H1 (cell line): ENCODE data around the gene URM1. TPM values are rescaled to one million over a fixed set of nuclear protein-coding genes. Genes with fewer than 3 reads are reported as not detected.
A peak's percentile ranks its signal among the peaks of the same experiment; 100 is the strongest.

Experiments
- CTCF ChIA-PET: fragments of 300-600 bp; sonication (Branson Sonifier 250); formaldehyde crosslinking; loops from one replicate; lab custom pipeline; 2021; ENCODE audit not compliant: partially characterized antibody; lab: Charles Lee
- POLR2A ChIA-PET: fragments of 300-600 bp; sonication (Branson Sonifier 250); formaldehyde crosslinking; loops from one replicate; lab custom pipeline; 2021; ENCODE audit warnings: inconsistent platforms; ENCODE audit not compliant: partially characterized antibody; lab: Charles Lee
- DNase-seq, 2 experiments: peaks; one replicate each; pipeline versions ENCODE4 v3.0.0 to v3.0.0-alpha.2; 2010 to 2022; ENCODE audit warnings: low spot score in 2 of 2, low read depth in 1 of 2, mixed read lengths in 1 of 2
- FAIRE-seq: peaks from 2 replicates; lab custom pipeline; 2011; peaks lifted over from hg19 to GRCh38; lab: Jason Lieb, UNC
- H2AFZ ChIP-seq: 2 replicates; pipeline ENCODE4 v1.8.1; 2012; ENCODE audit warnings: low read length, inconsistent platforms
- H2AK5ac ChIP-seq: 2 replicates; pipeline ENCODE4 v1.6.1; 2013; ENCODE audit warnings: low read depth, low read length
- H2BK120ac ChIP-seq: replicated peaks from 2 replicates; pipeline ENCODE3; 2013; ENCODE audit warnings: low read depth, low read length, inconsistent platforms
- H2BK12ac ChIP-seq: 2 replicates; pipeline ENCODE4 v1.6.1; 2013; ENCODE audit warnings: low read depth, low read length
- H2BK15ac ChIP-seq: 2 replicates; pipeline ENCODE4 v1.6.1; 2013; ENCODE audit warnings: low read length
- H2BK20ac ChIP-seq: 2 replicates; pipeline ENCODE4 v1.6.1; 2013; ENCODE audit warnings: low read length
- H2BK5ac ChIP-seq: 2 replicates; pipeline ENCODE4 v1.6.1; 2013; ENCODE audit warnings: low read depth, low read length
- H3K14ac ChIP-seq: 2 replicates; pipeline ENCODE4 v1.6.1; 2013; ENCODE audit warnings: inconsistent platforms; ENCODE audit not compliant: insufficient read length
- H3K18ac ChIP-seq: 2 replicates; pipeline ENCODE4 v1.6.1; 2013; ENCODE audit warnings: low read length; ENCODE audit errors: extremely low read depth
- H3K23ac ChIP-seq: 2 replicates; pipeline ENCODE4 v1.6.1; 2013; ENCODE audit warnings: inconsistent platforms; ENCODE audit not compliant: insufficient read length
- H3K23me2 ChIP-seq: 2 replicates; pipeline ENCODE4 v1.6.1; 2013; ENCODE audit warnings: low read depth, low read length
- H3K27ac ChIP-seq: 2 replicates; pipeline ENCODE4 v1.6.1; 2011; ENCODE audit warnings: low read depth, low read length, inconsistent platforms
- H3K27me3 ChIP-seq, 4 experiments: replicated peaks in 1 of 4; 1 replicate in 1 of 4; 2 replicates in 3 of 4; pipeline versions ENCODE4 v1.6.1 to v1.8.1; 2011 to 2013; ENCODE audit warnings: low read length in 3 of 4, mild to moderate bottlenecking in 3 of 4, inconsistent platforms in 2 of 4, mixed read lengths in 2 of 4, moderate library complexity in 1 of 4; ENCODE audit not compliant: control insufficient read depth in 3 of 4, insufficient read depth in 3 of 4; ENCODE audit errors: extremely low read depth in 1 of 4
- H3K36me3 ChIP-seq, 4 experiments: 2 replicates each; pipeline versions ENCODE4 v1.6.1 to v1.8.1; 2011 to 2013; ENCODE audit warnings: mild to moderate bottlenecking in 4 of 4, low read length in 3 of 4, moderate library complexity in 2 of 4, control low read depth in 1 of 4, inconsistent platforms in 1 of 4; ENCODE audit not compliant: insufficient read depth in 4 of 4, control insufficient read depth in 2 of 4
- H3K4ac ChIP-seq: replicated peaks from 2 replicates; pipeline ENCODE3; 2013; ENCODE audit warnings: low read length, low read depth, mixed read lengths, inconsistent platforms; ENCODE audit not compliant: insufficient read length
- H3K4me1 ChIP-seq, 4 experiments: replicated peaks in 1 of 4; 1 replicate in 1 of 4; 2 replicates in 3 of 4; pipeline versions ENCODE4 v1.6.1 to v1.8.1; 2011 to 2013; ENCODE audit warnings: low read length in 3 of 4, inconsistent platforms in 2 of 4, mixed read lengths in 1 of 4; ENCODE audit not compliant: insufficient read depth in 4 of 4, control insufficient read depth in 3 of 4
- H3K4me2 ChIP-seq, 2 experiments: 2 replicates each; pipeline versions ENCODE4 v1.6.1 to v1.8.1; 2011 to 2013; ENCODE audit warnings: low read depth in 2 of 2, low read length in 2 of 2, control low read depth in 1 of 2, inconsistent platforms in 1 of 2, mild to moderate bottlenecking in 1 of 2; ENCODE audit not compliant: insufficient read depth in 1 of 2
- H3K4me3 ChIP-seq, 4 experiments: fragments of 200-600, 300-600 bp in 1 of 4; sonication (generic), shearing (Covaris generic), sonication (Bioruptor Twin) in 1 of 4; 2 replicates each; pipeline versions ENCODE4 v1.5.1 to v1.8.1; 2011 to 2016; ENCODE audit warnings: low read length in 4 of 4, low read depth in 3 of 4, control low read depth in 2 of 4, inconsistent platforms in 2 of 4, mild to moderate bottlenecking in 2 of 4, mixed read lengths in 1 of 4, moderate library complexity in 1 of 4; ENCODE audit not compliant: insufficient read depth in 2 of 4; ENCODE audit errors: extremely low read depth in 1 of 4
- H3K56ac ChIP-seq: replicated peaks from 2 replicates; pipeline ENCODE3; 2013; ENCODE audit warnings: low read depth, mild to moderate bottlenecking, mixed read lengths, low read length, inconsistent platforms; ENCODE audit not compliant: insufficient read length
- H3K79me1 ChIP-seq: 2 replicates; pipeline ENCODE4 v1.6.1; 2013; ENCODE audit warnings: low read depth, low read length, control low read depth
- H3K79me2 ChIP-seq, 2 experiments: 2 replicates each; pipeline versions ENCODE4 v1.6.1 to v1.8.1; 2012 to 2013; ENCODE audit warnings: low read length in 2 of 2, mild to moderate bottlenecking in 2 of 2, inconsistent platforms in 1 of 2; ENCODE audit not compliant: insufficient read depth in 2 of 2, control insufficient read depth in 1 of 2
- H3K9ac ChIP-seq, 4 experiments: replicated peaks in 1 of 4; 1 replicate in 1 of 4; 2 replicates in 3 of 4; pipeline versions ENCODE4 v1.6.1 to v1.8.1; 2011 to 2013; ENCODE audit warnings: low read depth in 3 of 4, low read length in 3 of 4, control low read depth in 2 of 4, mild to moderate bottlenecking in 2 of 4, moderate library complexity in 2 of 4, inconsistent platforms in 1 of 4; ENCODE audit errors: extremely low read depth in 1 of 4
- H3K9me3 ChIP-seq, 2 experiments: 2 replicates each; pipeline versions ENCODE4 v1.6.1 to v1.8.1; 2012 to 2013; ENCODE audit warnings: mild to moderate bottlenecking in 2 of 2, moderate library complexity in 2 of 2, control low read depth in 1 of 2, inconsistent platforms in 1 of 2, low read depth in 1 of 2, low read length in 1 of 2, mixed read lengths in 1 of 2; ENCODE audit not compliant: insufficient read depth in 2 of 2
- H4K20me1 ChIP-seq, 2 experiments: replicated peaks in 1 of 2; 2 replicates each; pipeline versions ENCODE3 to v1.8.1; 2011 to 2013; ENCODE audit warnings: inconsistent platforms in 2 of 2, low read length in 2 of 2, mild to moderate bottlenecking in 1 of 2; ENCODE audit not compliant: insufficient read depth in 2 of 2, control insufficient read depth in 1 of 2
- H4K5ac ChIP-seq: 2 replicates; pipeline ENCODE4 v1.6.1; 2013; ENCODE audit warnings: low read length, low read depth, mixed read lengths, inconsistent platforms; ENCODE audit not compliant: insufficient read length
- H4K8ac ChIP-seq: 2 replicates; pipeline ENCODE4 v1.8.0; 2013; ENCODE audit warnings: mild to moderate bottlenecking, moderate library complexity, low read length, inconsistent platforms; ENCODE audit not compliant: insufficient read depth; ENCODE audit errors: extremely low read depth
- H4K91ac ChIP-seq: replicated peaks from 2 replicates; pipeline ENCODE3; 2013; ENCODE audit warnings: low read length, mixed read lengths, inconsistent platforms; ENCODE audit not compliant: insufficient read length
- BACH1 ChIP-seq: IDR thresholded peaks from 2 replicates; pipeline ENCODE4 v1.6.1; 2012; ENCODE audit warnings: low read length, improper control_type of control experiment
- HDAC2 ChIP-seq, 2 experiments: fragments of 300-600 bp in 1 of 2; sonication (generic) in 1 of 2; IDR thresholded peaks; 2 replicates each; pipeline ENCODE4 v1.6.1; 2011 to 2012; ENCODE audit warnings: low read depth in 2 of 2, low read length in 2 of 2, mild to moderate bottlenecking in 2 of 2, moderate library complexity in 2 of 2, borderline replicate concordance in 1 of 2, inconsistent platforms in 1 of 2
- SRF ChIP-seq: IDR thresholded peaks from 2 replicates; pipeline ENCODE4 v1.6.1; 2011; ENCODE audit warnings: mild to moderate bottlenecking, low read depth, low read length, moderate library complexity
- TAF1 ChIP-seq: IDR thresholded peaks from 2 replicates; pipeline ENCODE4 v1.6.1; 2011; ENCODE audit warnings: mild to moderate bottlenecking, low read depth, low read length
- TBP ChIP-seq: IDR thresholded peaks from 2 replicates; pipeline ENCODE4 v1.6.1; 2011; ENCODE audit warnings: low read depth, low read length, improper control_type of control experiment
- TEAD4 ChIP-seq: IDR thresholded peaks from 2 replicates; pipeline ENCODE4 v1.6.1; 2012; ENCODE audit warnings: low read depth, low read length, inconsistent platforms, mixed read lengths
- WGBS, 2 experiments: shearing (Covaris generic) in 1 of 2; methylation state at CpG; one replicate each; pipeline versions ENCODE4 v1.1.6 to v1.1.7; 2013 to 2015; ENCODE audit warnings: low lambda C conversion rate in 2 of 2, mixed read lengths in 2 of 2, inconsistent platforms in 1 of 2, low coverage in 1 of 2, missing lambda C conversion rate in 1 of 2; ENCODE audit not compliant: insufficient replicate concordance in 2 of 2, insufficient coverage in 1 of 2, insufficient read length in 1 of 2; ENCODE audit errors: extremely low coverage in 1 of 2, missing lambda C conversion rate in 1 of 2; 5-methylcytosine and 5-hydroxymethylcytosine counted together
- polyA plus RNA-seq, 7 experiments: library from polyadenylated mRNA; depleted of rRNA in 3 of 7; stranded (reverse) in 5 of 7; unstranded in 2 of 7; fragments of >200 nt in 5 of 7; fragments of 200-250 nt in 2 of 7; gene quantifications; 1 replicate in 5 of 7; 2 replicates in 1 of 7; 4 replicates in 1 of 7; pipeline versions ENCODE4 v1.2.1 to v1.2.3, GENCODE V29; 2011 to 2013; ENCODE audit warnings: missing spikeins in 2 of 7, mixed read lengths in 2 of 7
- total RNA-seq: library from RNA; stranded (reverse); fragmentation: NEBNext Ultra II Directional; extraction: Animal tissue kit (Norgen Biotek cat#: 25700); gene quantifications from 2 replicates; pipeline ENCODE4 v1.2.1, GENCODE V29; 2021
- TF ChIP-seq, protein P1 (sequence below), 3 experiments: IDR thresholded peaks; 1 replicate in 2 of 3; 2 replicates in 1 of 3; pipeline versions ENCODE4 v1.5.1 to v1.6.1; 2011; ENCODE audit warnings: low read length in 3 of 3, mild to moderate bottlenecking in 3 of 3, inconsistent platforms in 2 of 3, low read depth in 1 of 3, moderate library complexity in 1 of 3; ENCODE audit not compliant: insufficient read depth in 1 of 3; ENCODE audit errors: control extremely low read depth in 1 of 3

The URM1 gene
- total and polyA plus RNA-seq, 2 of the 8 experiments (the other 6 are each of a cell fraction or from before 2014, with no cell fraction given), result 58.3 to 62.3 TPM

DNA sequence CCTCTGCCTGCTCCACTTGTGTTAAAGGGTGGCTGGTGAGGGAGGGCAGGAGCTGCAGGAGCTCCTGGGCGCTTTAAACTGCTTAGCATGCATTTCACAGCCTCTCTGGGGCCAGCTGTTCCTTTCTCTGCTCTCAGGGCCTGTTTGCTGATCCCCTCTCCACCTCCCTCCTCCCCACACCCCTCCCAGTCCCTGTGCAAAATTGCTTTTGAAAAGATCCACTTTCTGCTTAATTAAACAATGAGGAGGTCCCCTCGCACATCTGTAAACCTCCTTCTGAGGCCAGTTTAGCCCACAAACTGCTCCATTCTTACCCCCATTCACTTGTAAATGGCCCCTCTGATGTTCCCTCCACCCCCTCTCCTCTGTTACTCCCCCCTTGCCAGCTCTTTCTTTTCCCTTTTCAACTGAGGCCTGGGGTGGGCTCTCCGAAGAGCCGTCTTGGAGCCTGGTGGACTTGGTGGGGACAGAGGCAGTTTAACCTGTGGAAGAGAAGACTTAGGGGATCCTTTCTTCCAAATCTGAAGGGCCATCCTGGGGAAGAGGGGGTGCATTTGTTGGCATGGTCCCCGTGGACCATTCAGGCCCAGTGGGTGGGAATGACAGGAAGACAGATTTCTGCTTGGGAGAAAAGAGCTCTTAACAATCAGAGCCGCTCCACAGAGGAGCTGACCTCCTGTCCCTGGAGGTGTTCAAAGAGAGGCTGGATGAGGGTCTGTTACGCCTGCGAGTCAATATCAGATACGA, 12.0 kb downstream of the URM1 start:
- H2AK5ac ChIP-seq, result peak overlapping the region; percentile 93; the same call in 1 of the 2 replicates
- peaks cover 2% of the 10 kb centered on the region; the same call in 1 of the 2 replicates for H3K23me2 ChIP-seq
- no peak overlapping the region for H3K9ac ChIP-seq
- no peak overlapping the region for H2AFZ ChIP-seq
- no peak overlapping the region for H2BK120ac ChIP-seq
- H4K8ac ChIP-seq, result no peak overlapping the region
- H4K91ac ChIP-seq, result peak overlapping the region; percentile 50
- no peak overlapping the region for H3K27ac ChIP-seq
- H3K14ac ChIP-seq, result no peak overlapping the region
- H3K4me2 ChIP-seq, result peak overlapping the region; percentile 48 to 66
- peaks cover 0 to 10% (median under 1%) of the 10 kb centered on the region in 4 experiments; a peak in 6 of 8 replicates for H3K36me3 ChIP-seq
- peak overlapping the region; percentile 88 for H3K18ac ChIP-seq
- H4K20me1 ChIP-seq, result peaks cover 24 to 29% of the 10 kb centered on the region in 2 experiments
- DNase-seq, result peak; percentile 68 to 82
- H2BK12ac ChIP-seq, result peak overlapping the region; percentile 84; the same call in 1 of the 2 replicates
- POLR2A ChIA-PET, result interaction anchor here (0.6 to 5.6 kb wide), 15 partner anchors 8 to 221 kb away, joined by 3 to 63 read pairs (median 5); partner anchors contain the start of genes CERCAM and URM1
- 0 out of 2 replicates have a peak overlapping the region, but pooled peaks have one; percentile 13 for H2BK20ac ChIP-seq
- FAIRE-seq, result peak; percentile 92
- H4K5ac ChIP-seq, result no peak overlapping the region
- H3K4me1 ChIP-seq, result peaks cover 26 to 40% (median 36%) of the 10 kb centered on the region in 4 experiments
- no peaks in the 10 kb centered on the region for H3K79me2 ChIP-seq
- H2BK5ac ChIP-seq, result peak overlapping the region; percentile 75; the same call in 1 of the 2 replicates
- no peaks in the 10 kb centered on the region for H3K9me3 ChIP-seq
- no peak overlapping the region for H3K23ac ChIP-seq
- CTCF ChIA-PET, result interaction anchor here (0.5 to 21.9 kb wide), 11 partner anchors 10 to 121 kb away, joined by 3 to 323 read pairs (median 6); partner anchors contain the start of genes CERCAM and URM1
- H3K79me1 ChIP-seq, result 0 out of 2 replicates have a peak, but pooled peaks cover 6% of the 10 kb centered on the region
- peaks cover 9 to 68% (median 60%) of the 10 kb centered on the region in 4 experiments for H3K27me3 ChIP-seq
- peak overlapping the region; percentile 17 for H3K4ac ChIP-seq
- WGBS, 2 experiments, result 16% methylated on average over 9 of the region's 9 CpGs; no CpG with 5 or more reads in 1 of the 2 experiments
- peak overlapping the region; percentile 5; the same call in 1 of the 2 replicates for H2BK15ac ChIP-seq
- no peak overlapping the region for H3K56ac ChIP-seq
- peak overlapping the region in 3 of 4 experiments; percentile 11 to 44 (median 24); a peak in 5 of 8 replicates for H3K4me3 ChIP-seq
- TF ChIP-seq HDAC2 (IDR thresholded peaks at IDR 0.05; ENCODE audit: borderline replicate concordance in 1 of 2, low read depth in 2 of 2, low read length in 2 of 2), result peak; percentile 28 to 81; a peak in 1 of 4 replicates
- TF ChIP-seq TAF1, result no peak
- no peak for TF ChIP-seq TBP
- TF ChIP-seq, protein P1, sequence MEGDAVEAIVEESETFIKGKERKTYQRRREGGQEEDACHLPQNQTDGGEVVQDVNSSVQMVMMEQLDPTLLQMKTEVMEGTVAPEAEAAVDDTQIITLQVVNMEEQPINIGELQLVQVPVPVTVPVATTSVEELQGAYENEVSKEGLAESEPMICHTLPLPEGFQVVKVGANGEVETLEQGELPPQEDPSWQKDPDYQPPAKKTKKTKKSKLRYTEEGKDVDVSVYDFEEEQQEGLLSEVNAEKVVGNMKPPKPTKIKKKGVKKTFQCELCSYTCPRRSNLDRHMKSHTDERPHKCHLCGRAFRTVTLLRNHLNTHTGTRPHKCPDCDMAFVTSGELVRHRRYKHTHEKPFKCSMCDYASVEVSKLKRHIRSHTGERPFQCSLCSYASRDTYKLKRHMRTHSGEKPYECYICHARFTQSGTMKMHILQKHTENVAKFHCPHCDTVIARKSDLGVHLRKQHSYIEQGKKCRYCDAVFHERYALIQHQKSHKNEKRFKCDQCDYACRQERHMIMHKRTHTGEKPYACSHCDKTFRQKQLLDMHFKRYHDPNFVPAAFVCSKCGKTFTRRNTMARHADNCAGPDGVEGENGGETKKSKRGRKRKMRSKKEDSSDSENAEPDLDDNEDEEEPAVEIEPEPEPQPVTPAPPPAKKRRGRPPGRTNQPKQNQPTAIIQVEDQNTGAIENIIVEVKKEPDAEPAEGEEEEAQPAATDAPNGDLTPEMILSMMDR (IDR thresholded peaks at IDR 0.05; ENCODE audit: control extremely low read depth in 1 of 3, insufficient read depth in 1 of 3, low read depth in 1 of 3, low read length in 3 of 3), result no peak
- no peak for TF ChIP-seq TEAD4
- no peak for TF ChIP-seq BACH1
- TF ChIP-seq SRF, result 0 out of 2 replicates have a peak, but pooled peaks have one; percentile 2
